NCI-H446 (cell line): ENCODE data around the gene PGAP6.
A peak's percentile ranks its signal among the peaks of the same experiment; 100 is the strongest.
"Not testable (repeated sequence)": the region's sequence is repeated elsewhere in the genome, so short reads cannot be mapped to it uniquely, and the experiment has no call there.

Source experiments
- DNase-seq, 2 experiments: peaks; one replicate each; lab custom pipeline; 2025; lab: John Stamatoyannopoulos, UW

PGAP6 gene

DNA sequence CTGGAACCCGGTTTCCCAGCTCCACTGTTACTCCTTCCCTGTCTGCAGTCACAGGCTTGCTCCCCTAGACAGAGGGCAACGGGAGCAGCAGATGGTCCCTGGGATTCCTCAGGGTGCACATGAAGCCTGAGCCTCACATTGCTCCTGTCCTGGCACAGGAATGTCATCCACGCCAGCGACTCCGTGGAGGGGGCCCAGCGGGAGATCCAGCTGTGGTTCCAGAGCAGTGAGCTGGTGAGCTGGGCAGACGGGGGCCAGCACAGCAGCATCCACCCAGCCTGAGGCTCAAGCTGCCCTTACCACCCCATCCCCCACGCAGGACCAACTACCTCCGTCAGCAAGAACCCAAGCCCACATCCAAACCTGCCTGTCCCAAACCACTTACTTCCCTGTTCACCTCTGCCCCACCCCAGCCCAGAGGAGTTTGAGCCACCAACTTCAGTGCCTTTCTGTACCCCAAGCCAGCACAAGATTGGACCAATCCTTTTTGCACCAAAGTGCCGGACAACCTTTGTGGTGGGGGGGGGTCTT, 18.3 kb upstream of the PGAP6 start:
- DNase-seq, result no peak

DNA sequence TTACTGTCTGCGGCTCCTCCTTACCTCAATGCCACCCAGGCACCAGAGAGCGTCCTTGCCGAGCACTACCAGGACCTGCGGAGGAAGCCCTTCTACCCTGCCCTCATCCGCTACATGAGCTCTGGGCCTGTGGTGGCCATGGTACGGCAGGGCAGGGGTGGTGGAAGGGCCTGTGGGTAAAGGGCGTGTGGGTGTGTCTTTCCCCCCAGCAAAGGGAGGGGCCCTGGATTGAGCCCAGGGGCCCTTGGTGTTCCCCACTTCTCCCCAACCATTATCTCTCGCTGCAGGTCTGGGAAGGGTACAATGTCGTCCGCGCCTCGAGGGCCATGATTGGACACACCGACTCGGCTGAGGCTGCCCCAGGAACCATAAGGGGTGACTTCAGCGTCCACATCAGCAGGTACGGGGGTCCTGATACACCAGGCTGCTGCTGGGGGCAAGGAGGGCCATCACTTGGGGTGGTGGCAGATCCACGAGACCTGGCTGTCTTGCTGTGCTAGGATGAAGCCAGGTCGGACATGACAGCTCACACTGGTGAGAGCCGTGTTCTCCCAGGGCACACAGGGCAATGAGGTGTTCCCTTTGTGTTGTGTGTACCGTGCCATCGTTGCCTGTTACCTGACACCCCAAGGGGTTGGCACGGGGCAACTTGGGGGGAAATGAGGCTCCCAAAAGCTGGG, 17.7 kb upstream of the PGAP6 start:
- no peak for DNase-seq

DNA sequence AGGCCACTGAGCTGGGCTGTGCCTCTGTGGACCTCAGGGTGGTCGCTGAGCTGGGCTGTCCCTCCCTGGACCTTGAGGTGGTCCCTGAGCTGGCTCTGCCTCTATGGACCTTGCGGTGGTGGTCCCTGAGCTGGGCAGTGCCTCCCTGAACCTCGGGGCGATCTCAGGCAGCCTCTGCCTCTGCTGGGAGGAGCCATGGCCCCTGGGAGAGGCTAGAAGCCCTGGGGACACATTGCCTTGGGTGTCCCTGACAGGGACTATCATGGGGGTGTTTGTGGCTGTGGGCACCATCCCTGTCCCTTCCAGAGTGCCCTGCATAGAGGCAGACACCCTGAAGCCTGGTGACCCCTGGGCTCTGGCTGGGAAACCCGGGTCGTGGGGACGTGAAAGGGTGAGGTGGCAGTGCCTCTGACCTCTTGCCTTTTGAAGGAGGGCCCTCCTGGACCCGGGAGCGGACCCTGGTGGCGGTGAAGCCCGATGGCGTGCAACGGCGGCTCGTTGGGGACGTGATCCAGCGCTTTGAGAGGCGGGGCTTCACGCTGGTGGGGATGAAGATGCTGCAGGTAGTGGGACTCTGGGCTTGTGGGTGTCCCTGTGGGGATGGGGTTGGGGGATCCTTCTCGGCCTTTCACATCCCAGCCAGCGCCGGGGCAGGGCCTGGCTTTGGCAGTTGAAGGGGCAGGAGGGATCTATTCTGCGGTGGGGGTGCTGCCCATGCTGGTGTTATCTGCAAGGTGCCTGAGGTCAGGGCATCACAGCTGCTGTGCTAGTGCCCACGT, 17.0 kb upstream of the PGAP6 start:
- no peak for DNase-seq

DNA sequence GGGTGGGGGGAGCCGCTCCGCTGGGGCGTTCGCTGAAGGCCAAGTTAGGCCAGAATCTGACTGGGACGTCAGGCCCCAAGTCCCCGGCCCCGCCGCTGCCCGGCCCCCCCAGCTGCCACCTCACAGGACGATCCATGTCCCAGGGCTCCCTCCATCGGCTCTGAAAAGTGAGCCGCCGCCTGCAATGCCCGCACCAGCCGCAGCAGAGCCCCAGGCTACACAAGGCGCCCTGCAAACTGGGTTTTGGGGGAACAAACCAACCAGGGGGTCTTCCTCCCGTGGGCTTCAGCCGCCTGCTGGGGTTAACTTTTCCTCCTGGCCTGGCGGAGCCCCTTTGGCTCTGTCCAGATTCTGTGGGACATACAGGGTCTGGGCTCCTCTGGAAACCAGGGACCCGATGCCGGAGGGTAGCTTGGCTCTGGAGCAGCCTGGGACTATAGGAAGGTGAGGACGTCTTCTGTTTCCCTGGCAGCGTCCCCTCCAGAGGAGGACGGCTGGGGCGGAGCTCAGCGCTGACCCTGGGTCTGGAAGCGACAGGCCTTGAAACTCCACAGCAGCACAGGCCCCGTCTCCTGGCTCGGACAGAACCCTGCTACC, 16.1 kb upstream of the PGAP6 start:
- DNase-seq, result peak in 1 of 2 experiments; percentile 59

DNA sequence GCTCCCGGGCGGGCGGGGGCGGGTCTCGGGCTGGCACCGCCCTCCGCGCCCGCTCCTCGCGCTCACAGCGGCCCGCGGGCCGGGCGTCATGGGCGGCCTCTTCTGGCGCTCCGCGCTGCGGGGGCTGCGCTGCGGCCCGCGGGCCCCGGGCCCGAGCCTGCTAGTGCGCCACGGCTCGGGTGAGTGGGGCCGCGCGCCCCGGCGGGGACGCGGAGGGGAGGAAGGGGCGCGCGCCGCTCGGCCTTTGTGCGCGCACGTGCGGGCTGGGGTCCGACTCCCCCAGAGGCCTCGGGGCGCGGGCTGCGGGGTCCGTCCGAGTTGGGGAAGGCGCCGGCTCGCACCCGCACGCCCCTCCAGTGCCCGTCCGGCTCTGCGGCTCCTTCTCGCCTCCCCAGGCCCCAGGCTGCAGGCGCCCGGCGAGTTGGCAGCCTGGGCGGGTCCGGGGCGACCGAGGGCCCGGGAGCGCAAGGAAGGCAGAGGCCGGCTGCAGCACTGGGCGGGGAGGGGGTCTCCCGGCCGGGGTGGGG, 15.4 kb upstream of the PGAP6 start, which contains the start of gene NME4:
TSS of gene NME4 (plus strand) at position 65 of the 527 bp plus-strand sequence. CDS start at position 89, 24 bp downstream.
- DNase-seq, result peak in 1 of 2 experiments; percentile 75

DNA sequence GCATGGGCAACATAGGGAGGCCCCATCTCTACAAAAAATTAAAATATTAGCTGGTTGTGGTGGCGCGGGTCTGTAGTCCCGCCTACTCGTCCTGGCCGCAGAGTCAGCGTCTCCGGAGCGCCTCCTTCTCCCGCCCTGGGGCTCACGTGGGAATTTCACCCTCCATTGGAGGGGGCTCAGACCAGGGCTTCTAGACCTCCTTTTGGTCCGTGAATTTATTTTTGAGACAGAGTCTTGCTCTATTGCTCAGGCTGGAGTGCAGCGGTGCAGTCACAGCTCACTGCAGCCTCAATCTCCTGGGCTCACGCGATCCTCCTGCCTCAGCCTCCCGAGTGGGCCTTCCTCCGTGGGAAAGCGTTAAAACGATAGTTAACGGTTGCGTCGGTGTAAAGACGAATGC, 14.8 kb upstream of the PGAP6 start:
- DNase-seq, result peak; percentile 52 to 64

DNA sequence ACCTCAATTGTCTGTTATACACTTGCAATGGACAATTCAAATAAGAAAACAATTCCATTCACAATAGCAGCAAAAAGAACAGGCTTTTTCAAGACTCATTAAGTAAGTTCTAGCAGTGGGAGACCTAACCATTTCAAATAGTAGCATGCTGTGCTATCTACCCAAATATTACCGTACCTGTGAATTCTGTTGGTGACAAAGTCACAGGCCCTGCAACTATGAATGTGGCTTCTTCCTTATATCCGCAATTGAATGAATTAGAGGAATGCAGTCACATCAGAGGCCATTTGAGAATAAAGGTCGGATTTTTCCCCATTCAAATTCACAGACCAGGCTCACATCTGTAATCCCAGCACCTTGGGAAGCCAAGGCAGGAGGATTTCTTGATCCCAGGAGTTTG, 14.4 kb upstream of the PGAP6 start:
- no peak for DNase-seq

DNA sequence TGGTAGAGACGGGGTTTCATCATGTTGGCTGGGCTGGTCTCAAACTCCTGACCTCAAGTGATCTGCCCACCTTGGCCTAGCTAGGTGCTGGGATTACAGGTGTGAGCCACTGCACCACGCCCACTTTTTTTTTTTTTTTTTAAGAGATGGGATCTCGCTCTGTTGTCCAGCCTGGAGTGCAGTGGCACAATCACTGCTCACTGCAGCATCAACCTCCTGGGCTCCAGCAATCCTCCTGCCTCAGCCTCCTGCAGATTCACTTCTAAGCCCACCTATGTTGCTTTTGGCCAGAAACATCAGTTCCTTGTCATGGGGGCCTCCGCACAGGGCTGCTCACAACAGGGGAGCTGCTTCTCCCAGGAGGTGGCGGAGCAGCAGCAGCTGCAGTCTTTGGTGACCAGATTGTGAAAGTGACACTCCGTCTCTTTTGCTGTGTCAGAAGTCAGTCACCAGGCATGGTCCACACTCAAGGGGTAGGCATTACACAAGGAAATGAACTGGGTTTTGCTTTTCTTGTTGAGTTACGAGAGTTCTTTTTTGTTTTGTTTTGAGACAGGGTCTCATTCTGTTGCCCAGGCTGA, 10.8 kb upstream of the PGAP6 start:
- DNase-seq, result no peak

DNA sequence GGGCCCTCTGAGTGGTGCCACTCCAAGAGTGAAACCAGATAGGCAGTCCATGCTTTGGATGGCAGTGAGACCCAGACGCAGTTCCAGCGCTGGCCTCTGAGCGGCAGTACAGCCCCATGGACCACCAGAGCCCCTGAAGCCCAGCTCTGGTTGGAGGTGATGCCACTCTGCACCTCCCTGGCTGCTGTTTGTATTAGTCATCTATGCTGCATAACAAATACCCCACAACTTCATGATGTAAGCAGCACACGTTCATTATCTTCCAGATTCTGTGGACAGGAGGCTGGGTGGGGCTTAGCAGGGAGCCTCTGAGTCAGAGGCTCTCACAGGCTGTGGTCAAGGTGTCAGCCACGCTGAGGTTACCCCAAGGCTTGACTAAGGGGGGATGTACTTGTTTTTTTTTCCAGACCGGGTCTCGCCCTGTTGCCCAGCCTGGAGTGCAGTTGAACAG, 10.1 kb upstream of the PGAP6 start:
- DNase-seq, result peak in 1 of 2 experiments; percentile 50

DNA sequence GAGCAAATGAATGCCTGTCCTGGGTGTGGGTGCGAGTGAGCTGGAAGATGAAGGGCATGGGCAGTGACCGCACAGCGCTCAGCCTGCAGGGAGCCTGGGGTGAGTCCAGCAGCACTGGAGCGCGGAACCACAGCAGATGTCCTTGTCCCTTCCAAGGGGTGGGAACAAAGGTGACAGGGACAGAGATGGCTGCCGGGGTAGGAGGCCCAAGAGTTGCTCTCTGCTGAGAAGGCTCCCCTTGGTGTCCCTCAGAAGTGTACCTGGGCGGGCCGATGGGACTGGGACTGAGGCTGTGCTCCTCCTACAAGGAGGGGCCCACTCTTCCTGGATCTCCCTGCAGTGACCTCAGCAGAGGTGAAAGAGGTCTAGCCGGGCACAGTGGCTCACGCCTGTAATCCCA, 7.6 kb upstream of the PGAP6 start:
- DNase-seq, result no peak

DNA sequence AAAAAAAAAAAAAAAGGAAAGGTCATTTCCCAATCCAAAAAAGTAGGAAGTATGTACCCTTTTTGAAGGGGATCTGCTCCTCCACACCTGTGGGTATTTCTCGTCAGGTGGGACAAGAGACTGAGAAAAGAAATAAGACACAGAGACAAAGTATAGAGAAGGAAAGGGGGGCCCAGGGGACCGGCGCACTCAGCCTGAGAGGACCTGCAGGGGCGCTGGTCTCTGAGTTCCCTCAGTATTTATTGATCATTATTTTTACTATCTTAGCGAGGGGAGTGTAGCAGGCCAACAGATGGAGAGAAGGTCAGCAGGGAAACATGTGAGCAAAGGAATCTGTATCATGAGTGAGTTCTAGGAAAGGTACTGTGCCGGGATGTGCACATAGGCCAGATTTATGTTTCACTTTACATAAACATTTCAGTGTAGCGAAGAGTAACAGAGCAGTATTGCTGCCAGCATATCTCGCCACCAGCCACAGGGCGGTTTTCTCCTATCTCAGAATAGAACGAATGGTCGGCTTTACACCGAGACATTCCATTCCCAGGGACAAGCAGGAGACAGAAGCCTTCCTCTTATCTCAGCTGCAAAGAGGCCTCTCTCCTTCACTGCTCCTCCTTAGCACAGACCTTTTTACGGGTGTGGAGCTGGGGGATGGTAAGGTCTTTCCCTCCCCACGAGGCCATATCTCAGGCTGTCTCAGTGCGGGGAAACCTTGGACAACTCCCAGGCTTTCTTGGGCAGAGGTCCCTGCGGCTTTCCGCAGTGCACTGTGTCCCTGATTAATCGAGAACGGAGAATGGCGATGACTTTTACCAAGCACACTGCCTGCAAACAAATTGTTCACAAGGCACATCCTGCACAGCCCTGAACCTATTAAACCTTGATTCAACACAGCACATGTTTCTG, 6.2 kb upstream of the PGAP6 start:
- not testable (repeated sequence) for DNase-seq

DNA sequence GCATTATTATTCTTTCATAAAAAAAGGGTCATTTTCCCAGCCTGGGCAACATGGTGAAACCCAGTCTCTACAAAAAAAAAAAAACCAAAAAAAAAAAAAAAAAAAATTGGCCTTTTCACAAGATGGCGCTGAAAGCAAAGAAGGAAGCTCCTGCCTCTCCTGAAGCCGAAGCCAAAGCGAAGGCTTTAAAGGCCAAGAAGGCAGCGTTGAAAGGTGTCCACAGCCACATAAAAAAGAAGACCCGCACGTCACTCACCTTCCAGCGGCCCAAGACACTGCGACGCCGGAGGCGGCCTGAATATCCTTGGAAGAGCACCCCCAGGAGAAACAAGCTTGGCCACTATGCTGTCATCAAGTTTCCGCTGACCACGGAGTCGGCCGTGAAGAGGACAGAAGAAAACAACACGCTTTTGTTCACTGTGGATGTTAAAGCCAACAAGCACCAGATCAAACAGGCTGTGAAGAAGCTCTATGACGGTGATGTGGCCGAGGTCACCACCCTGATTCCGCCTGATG, 4.9 kb upstream of the PGAP6 start:
- DNase-seq, result no peak

DNA sequence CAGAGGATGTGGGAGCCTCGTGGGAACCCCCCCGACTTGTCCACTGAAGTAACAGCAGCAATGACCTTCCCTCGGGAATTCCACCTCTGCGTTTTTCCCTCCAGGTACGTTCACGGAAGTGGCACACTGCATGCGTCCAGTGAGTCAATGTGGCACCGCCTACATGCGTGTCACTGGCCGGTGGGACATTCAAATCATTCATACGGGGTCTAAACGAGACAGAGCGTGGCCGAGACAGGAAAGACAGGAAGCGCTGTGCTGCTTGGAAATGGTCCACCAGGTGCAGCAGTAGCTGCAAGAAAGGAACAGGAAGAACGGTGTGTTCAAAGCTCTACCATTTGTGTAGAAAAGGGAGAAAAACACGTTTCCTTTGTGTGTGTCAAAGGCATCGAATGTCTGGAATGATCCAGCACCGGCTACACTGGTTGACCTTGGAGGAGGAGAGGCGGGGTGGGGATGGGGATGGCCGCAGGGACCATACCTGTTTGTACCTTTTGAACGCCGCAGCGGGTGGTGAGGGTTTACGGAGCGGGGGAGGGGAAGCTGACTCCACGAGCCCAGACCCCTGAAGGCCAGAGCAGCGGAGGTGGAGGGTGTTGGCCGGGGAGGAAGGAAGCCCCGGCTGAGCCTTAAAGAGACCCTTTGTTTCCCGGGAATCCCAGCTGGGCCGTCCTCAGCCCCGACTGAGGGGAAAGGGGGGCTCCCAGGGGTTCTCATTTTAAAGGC, 1.7 kb upstream of the PGAP6 start:
- DNase-seq, result no peak

DNA sequence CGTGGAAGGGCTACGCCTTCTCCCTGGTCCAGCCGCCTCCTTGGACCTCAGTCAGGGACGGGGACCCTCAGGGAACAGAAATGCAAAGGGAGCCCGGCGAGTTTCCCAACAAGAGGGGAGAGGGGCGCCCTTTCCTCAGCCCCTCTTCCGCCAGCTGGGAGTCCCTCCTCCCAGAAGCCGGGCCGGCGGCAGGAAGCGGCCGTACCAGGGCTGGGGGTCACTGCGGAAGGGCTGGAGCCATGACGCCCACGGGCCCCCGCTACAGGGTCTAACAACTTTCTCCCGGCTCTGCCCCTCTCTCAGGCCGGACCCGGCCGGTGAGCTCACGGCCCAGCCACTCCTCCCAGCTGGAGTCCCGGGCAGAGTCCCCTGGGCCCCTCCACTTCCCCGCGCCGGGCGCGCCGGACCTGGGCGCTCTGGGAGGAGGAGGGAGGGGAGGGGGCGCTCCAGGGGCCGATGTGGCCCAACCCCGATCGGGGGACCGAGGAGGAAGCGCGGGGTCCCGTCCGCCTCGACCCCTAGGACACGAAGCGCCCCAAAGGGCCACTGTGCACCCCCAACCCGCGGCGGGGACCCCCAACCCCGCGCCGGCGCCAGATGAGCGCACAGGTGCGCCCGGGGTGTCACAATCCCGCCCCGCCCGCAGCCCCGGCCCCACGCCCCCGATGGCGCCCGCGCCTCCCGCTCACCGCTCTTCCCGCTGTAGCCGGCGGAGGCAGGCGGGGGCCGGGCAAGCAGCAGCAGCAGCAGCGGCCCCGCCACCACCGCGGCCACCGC, 578 bp downstream of the PGAP6 start:
- no peak for DNase-seq

DNA sequence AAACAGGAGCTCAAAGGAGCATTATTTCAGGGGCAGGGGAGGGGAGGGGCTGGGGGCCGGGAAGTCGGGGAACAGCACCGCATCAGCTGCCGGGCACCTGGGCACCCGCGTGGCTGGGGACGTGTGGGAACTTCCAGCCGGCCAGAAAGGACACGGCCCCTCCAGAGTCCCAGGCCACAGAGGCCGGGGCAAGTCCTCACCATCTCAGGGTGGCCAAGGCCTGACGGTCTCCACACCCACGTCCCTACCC, 1.1 kb downstream of the PGAP6 start:
- no peak for DNase-seq

DNA sequence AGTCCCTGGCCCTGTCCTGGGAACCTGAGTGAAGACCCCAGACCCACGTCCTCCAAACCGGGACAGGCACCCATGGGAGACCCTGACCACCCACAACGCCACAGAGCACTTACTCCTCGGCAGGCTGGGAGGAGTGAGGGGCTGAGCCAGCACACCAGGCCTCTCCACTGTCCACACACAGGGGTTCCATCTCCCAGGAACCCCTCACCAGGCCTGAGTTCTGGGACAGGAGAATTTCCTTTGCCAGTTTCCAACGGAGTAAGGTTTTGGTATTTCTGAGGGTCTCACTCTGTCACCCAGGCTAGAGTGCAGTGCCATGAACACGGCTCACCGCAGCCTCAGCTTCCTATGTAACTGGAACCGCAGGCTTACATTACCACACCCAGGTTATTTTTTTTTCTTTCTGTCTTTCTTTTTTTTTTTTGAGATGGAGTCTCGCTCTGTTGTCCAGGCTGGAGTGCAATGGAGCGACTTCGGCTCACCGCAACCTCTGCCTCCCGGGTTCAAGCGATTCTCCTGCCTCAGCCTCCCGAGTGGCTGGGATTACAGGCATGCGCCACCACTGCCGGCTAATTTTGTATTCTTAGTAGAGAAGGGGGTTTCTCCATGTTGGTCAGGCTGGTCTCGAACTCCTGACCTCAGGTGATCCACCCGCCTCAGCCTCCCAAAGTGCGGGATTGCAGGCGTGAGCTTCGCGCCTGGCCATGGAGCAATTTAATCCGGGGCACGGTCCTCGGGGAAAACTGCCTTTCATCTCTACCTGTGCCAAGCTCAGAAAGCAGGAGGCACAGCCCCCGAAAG, 1.6 kb downstream of the PGAP6 start:
- no peak for DNase-seq

DNA sequence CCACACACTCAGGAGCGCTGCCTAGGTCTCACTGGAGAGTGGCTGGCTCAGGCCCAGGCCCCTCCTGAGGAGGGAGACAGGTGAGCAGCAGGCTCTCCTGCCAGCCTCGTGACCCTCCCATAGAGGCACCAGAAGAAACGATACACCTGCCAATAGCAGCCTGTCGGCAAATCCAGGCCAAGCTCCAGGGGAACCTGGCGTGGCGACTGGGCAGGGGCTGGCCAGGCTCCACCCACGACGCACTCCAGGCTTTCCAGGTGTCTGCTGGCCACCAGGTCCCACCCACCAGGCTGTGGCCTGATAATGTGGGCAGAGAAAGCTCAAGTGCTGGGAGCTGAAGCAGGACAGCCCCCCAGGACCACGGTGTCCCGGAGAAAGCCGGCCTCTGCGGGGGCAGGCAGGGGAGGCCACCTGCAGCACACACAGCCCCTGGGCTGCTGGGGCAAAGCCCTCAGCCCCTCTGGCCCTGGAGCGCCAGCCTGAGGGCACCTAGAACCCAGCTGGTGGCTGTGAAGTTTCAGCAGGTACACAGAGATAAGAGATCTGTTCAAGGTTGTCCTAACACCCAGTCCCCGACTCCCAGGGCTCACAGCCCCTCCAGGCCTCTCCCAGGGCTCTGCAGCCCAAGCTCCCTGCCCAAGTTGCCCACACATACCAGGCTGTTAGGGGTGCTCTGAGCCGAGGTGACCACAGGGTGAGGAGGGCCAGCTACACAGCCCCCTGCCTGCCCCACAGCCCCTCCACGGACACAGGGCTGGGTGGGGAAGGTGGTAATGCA, 2.4 kb downstream of the PGAP6 start:
- no peak for DNase-seq

DNA sequence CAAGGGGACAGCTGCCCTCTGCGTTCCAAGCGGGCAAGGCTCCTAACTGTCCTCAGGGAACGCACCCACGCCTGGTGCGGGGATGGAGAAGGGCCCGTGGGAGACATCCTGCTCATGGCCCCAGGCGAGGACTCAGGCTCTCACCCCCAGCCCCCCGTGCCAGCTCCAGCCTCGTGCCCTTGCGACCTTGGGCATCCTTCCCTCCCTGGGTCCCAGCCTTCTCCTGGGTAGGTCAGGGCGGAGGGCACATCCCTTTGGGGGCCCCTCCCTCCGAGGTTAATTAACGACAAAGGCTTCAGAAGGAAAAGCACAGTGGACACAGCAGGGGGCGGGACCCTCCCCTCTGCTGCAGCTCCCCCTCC, 3.0 kb downstream of the PGAP6 start:
- no peak for DNase-seq
